HT-29 (cell line): ENCODE results near the gene P2RY14. TPM values are rescaled to one million over a fixed set of nuclear protein-coding genes. Genes with fewer than 3 reads are reported as not detected.

Experiments
- DNase-seq: peaks from one replicate; pipeline ENCODE4 v3.0.0-alpha.2; 2015; ENCODE audit warnings: low spot score
- total RNA-seq: library from RNA; depleted of rRNA; stranded (reverse); fragments of >200 nt; shearing (Covaris generic); gene quantifications from 2 replicates; pipeline ENCODE4 v1.2.3, GENCODE V29; 2014

Gene P2RY14
- total RNA-seq, 1 experiment from 2014 or later, result not detected

GRCh38 chr3:151301787-151302186, 23.4 kb upstream of the P2RY14 start:
- no peak for DNase-seq

GRCh38 chr3:151300539-151300938, 22.2 kb upstream of the P2RY14 start:
- no peak for DNase-seq

- no peak for DNase-seq
Measured at GRCh38 chr3:151299006-151299405, 20.7 kb upstream of the P2RY14 start.

GRCh38 chr3:151297429-151297828, 19.1 kb upstream of the P2RY14 start:
- no peak for DNase-seq

GRCh38 chr3:151296226-151296625, 17.9 kb upstream of the P2RY14 start:
- no peak for DNase-seq

DNA sequence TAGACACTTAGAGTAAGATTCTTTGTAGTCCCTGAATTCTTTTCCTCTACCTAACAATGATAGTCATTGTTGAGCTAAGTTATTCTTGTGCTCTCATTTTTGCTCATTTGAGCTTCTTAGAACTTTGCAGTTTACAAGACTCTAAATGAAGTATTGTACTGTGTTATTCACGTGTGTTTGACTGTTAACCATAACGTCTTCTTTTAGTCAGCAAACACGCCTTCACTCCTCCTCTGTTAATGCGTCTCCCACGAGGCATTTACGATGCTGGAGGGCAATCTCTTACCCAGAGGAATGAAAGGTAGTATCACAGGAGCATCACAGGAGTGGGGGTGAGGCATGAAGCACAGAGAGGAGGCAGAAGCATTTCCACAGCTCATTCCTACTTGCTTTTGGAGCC, 14.8 kb upstream of the P2RY14 start:
- no peak for DNase-seq

DNA sequence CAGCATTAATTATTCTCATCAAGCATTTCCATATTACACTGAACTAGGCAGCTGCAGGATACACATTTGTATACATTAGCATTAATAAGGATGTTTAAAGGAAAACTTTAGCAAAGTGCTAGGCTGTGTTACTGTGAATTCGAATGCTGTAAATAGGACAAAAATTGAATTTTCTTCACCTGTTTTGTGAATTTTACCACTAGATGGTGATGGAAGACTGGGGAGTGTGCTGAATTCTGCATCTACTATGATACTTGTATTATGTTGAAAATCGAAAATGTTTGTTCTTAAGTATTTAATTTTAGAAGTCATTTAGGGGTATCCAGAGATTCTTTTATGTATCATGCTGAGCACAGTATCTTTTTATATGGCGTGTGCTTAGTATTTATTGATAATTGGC, 12.3 kb upstream of the P2RY14 start:
- peak; percentile 67 for DNase-seq

DNA sequence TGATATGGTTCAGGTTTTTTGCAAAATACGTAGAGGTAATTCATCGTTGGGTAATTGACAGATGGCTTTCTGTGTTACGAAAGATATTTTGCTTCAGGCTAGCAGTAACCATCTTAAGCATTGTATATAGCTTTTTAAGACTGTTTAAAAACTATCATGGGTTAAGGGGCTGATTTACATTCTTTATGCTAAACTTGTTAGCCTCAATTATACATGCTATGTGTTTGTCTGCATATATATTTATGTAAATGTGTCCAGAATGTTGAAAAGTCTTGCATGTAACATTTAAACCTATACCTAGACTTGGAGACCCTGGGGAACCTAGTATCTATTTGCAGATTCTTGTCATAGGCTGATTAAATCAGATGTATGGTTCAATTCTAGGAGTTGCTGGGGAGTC, 11.1 kb upstream of the P2RY14 start:
- DNase-seq, result no peak

DNA sequence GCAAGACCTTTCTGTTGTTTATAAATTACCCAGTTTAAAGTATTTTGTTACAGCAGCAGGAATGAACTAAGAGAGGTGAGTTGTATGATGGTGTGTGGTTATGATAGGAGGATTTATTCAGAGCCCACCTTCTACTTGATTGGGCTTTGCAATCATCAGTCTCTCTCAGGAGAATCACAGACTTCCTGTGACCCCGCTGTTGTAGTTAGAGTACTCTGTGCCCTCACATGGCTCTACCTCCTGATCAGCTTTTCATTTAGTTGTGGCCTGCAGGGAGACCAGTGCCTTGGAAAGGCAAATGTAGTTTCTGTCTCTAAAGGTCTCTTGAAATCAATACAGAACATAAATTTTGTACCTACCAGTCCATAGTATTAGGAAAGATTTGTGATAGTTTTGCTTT, 7.6 kb upstream of the P2RY14 start:
- no peak for DNase-seq

DNA sequence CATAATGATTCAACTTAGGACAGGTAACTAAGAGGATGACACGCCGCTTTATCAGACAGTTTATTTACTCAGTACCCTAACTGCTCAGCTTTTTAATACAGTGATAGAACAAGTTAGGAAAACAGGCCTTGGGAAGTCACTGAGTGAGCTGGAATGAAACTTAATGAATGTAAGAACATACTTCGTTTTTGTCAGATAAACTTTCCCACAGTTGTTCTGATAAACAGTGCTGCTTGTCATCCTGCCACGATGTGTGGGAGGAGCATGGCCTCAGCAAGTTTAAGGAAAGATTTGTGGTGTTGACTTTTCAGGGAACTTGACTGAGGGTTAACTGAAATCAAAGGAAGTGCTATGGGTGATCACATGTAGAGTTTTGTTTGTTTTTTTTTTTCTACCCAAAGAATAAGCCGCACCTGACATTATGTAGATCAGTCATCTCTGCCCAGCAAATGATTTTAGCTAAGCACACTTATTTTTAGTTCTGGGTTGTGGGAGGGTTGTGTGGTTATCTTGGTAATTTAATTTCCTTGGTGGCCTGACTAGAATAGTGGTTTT, 5.6 kb upstream of the P2RY14 start:
- DNase-seq, result peak; percentile 52

DNA sequence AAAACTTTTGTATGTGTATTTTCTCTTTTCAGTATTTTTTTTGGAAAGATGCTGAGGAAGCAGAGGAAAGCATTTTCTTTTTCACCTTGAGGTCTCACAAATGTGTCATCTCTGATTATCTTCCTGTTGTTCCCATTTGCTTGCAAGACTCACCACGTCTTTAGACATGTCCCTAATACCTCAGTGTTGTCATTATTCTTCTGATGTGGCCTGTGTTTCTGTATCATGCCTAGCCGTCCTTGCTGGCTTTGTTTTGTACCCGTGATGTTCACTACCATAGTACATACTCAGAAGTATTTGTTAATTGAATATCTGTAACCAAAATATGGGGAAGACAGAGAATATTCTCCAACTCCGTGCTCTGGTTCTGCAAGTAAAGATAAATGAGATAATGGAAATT, 5.0 kb upstream of the P2RY14 start:
- no peak for DNase-seq

DNA sequence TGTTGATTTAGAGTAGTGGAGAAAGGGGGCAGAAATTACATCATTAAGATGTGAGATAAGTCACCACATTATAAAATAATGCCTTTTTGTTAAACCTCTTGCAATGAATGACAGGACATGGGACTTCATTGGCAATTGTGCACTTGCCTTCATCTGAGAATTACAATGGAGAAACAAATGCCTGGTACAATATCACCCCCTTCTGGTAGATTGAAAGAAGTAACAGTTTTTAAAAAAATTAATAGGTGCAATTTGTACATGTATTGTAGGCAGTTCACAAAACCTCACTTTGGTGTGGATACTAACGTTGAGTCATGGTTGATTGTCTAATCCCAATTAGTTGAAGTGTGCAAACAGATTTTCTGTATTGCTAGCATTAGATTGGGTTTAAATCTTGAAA, 4.6 kb upstream of the P2RY14 start:
- DNase-seq, result peak; percentile 85

DNA sequence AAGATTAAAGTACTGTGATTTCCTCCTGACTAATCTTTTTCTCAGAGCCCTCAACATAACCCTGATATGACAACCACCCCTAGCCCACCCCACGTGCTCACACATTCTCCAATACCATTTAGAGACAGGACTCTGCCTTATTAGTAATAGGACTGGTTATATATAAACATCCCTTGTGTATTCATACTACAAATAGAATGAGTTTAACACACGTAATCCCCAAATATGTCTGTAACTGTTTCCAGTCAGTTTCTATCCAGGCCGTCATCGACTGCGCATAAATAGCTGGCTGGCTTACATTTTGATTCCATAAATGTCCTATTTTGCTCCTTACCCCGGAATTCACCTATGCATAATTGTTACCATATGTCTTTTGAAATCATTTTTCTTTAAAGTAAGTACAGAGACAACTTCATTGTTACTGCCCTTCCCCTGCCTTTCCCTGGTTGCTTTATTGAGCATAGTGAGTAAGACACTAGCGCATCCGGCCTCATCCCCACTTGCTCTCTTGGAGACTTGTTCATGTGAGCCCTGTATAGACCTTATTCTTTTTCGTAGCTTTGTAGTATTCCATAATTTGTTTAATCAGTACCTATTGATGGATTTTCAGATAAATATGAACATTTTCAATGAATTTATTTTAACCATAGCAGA, 3.5 kb upstream of the P2RY14 start:
- no peak for DNase-seq

DNA sequence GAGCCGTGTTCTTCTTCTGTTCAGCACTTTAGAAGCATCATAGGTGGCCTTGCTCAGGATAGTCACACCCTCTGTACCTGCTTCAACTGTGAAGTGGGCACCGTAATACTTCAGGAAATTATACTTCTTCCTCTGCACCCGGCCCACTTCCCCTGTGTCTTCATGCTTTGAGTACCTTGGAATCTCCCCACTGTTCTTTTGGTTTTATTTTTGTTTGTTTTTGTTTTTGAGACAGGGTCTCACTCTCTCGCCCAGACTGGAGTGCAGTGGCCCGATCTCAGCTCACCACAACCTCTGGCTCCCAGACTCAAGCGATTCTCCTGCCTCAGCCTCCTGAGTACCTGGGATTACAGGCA, 1.7 kb downstream of the P2RY14 start:
- DNase-seq, result no peak

- DNase-seq, result no peak
Measured at GRCh38 chr3:151276038-151276686, 2.2 kb downstream of the P2RY14 start.

- DNase-seq, result no peak
Measured at GRCh38 chr3:151275091-151275490, 3.3 kb downstream of the P2RY14 start.

GRCh38 chr3:151269631-151270030, 8.7 kb downstream of the P2RY14 start:
- no peak for DNase-seq

DNA sequence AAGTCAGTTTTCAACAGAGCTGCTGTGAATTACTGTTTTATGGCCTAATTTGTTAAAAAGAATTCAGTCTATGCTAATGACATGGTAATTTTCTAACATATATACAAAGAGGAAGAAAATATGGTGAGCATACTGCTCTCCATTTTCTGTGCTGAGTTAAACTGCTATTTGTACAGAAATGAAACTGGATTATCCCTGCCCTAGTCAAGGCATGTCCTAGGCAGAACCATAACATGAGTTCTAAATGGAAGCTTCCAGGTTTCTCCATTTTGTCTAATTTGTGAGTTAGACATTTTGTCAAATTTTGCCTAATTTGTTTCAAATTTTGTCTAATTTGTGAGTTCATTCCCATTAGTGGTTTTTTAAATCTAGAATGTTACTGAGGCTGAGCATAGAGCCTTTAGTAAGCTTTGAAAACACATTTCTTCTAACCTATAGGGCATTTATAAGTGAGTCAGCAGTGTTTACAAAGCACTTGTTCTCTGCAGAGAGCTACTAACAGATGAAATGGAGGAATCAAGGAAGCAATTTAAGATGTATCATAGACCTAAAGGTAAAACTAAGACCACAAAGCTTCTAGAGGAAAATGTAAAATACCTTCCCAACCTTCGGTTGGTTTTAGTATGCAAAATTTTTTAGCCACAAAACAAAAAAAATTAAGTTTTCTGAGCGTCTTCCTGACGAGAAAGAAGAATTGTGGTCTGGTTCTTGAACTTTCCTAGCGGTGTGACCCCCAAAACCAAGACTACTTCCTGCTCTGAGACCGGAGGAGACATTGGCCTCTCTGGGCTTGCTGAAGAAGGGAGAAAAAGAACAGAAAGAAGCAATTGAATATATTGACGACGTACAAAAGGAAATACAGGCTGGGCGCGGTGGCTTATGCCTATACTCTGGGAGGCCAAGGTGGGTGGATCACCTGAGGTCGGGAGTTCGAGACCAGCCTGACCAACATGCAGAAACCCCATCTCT, 9.8 kb downstream of the P2RY14 start:
- DNase-seq, result no peak

GRCh38 chr3:151267066-151267465, 11.3 kb downstream of the P2RY14 start:
- DNase-seq, result no peak

- DNase-seq, result no peak
Measured at GRCh38 chr3:151265866-151266265, 12.5 kb downstream of the P2RY14 start.

- DNase-seq, result no peak
Measured at GRCh38 chr3:151265166-151265565, 13.2 kb downstream of the P2RY14 start.

DNA sequence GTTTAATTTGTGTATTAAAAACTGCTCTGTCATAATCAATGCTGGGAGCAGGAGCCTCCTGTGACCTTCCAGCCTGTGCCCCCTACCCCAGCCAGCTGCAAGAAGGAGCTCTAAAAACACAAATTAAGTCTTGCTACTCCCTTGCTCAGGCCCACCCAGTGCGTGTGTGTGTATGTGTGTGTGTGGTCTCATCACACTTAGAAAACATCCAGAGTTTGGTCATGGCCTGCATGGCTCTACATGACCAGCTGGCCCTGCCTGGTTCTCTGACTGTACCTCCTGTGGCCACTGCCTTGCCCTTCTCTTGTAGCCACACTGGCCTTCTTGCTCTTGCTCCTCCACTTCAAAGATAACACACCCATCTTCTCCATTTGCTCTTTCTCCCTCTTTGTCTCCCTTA, 13.7 kb downstream of the P2RY14 start:
- no peak for DNase-seq
